K562 (cell line): Measurements from ENCODE around the gene ARHGAP30. TPM values are rescaled to one million over a fixed set of nuclear protein-coding genes. Genes with fewer than 3 reads are reported as not detected.

Source experiments
- ADNP ChIP-seq: fragments of 200-800 bp; sonication (Bioruptor generic); IDR thresholded peaks from 2 replicates; pipeline ENCODE4 v1.6.1; 2016; ENCODE audit warnings: missing genetic modification characterization, missing compliant biosample characterization
- BACH1 ChIP-seq: fragments of 200-800 bp; sonication (Bioruptor generic); IDR thresholded peaks from 2 replicates; pipeline ENCODE4 v1.6.1; 2016; ENCODE audit warnings: missing genetic modification characterization, missing compliant biosample characterization
- COPS2 ChIP-seq: fragments of 450-650 bp; conservative IDR thresholded peaks from 2 replicates; pipeline ENCODE4 v1.6.1; 2016; ENCODE audit warnings: mild to moderate bottlenecking, moderate library complexity
- CREB3 ChIP-seq: fragments of 450-650 bp; conservative IDR thresholded peaks from 2 replicates; pipeline ENCODE4 v1.6.1; 2016; ENCODE audit warnings: missing genetic modification characterization, low read depth, mild to moderate bottlenecking, missing compliant biosample characterization, moderate library complexity
- E2F1 ChIP-seq: sonication (generic); formaldehyde crosslinking; IDR thresholded peaks from 2 replicates; pipeline ENCODE4 v1.8.1; 2023; ENCODE audit warnings: mild to moderate bottlenecking, missing genetic modification reagents, moderate library complexity
- EP400 ChIP-seq: fragments of 450-650 bp; IDR thresholded peaks from 2 replicates; pipeline ENCODE4 v1.6.1; 2017; ENCODE audit warnings: antibody characterized with exemption, mild to moderate bottlenecking, moderate library complexity
- EWSR1 ChIP-seq: fragments of 450-650 bp; IDR thresholded peaks from 2 replicates; pipeline ENCODE4 v1.6.1; 2018; ENCODE audit warnings: borderline replicate concordance, mild to moderate bottlenecking, low read depth, moderate library complexity; ENCODE audit not compliant: partially characterized antibody
- HBP1 ChIP-seq: fragments of 450-650 bp; formaldehyde crosslinking; IDR thresholded peaks from 2 replicates; pipeline ENCODE4 v1.4.0; 2022; ENCODE audit warnings: missing genetic modification characterization
- HDAC3 ChIP-seq: fragments of 450-650 bp; IDR thresholded peaks from 2 replicates; pipeline ENCODE4 v1.6.1; 2018; ENCODE audit warnings: borderline replicate concordance, mild to moderate bottlenecking, moderate library complexity; ENCODE audit not compliant: partially characterized antibody
- IFI16 ChIP-seq: fragments of 250-450 bp; sonication (Bioruptor Pico); IDR thresholded peaks from 2 replicates; pipeline ENCODE4 v2.1.2; 2022; ENCODE audit warnings: mild to moderate bottlenecking, inconsistent platforms
- MBD2 ChIP-seq: sonication (generic); IDR thresholded peaks from 2 replicates; pipeline ENCODE4 v1.6.1; 2016; ENCODE audit warnings: low read depth, borderline replicate concordance
- MXI1 ChIP-seq: IDR thresholded peaks from 2 replicates; pipeline ENCODE4 v1.6.1; 2011; ENCODE audit warnings: low read depth, mild to moderate bottlenecking, improper control_type of control experiment, low read length
- NCOA2 ChIP-seq, 2 experiments: fragments of 450-650 bp; IDR thresholded peaks; 2 replicates each; pipeline ENCODE4 v1.6.1; 2018; ENCODE audit warnings: mild to moderate bottlenecking in 2 of 2, moderate library complexity in 1 of 2; ENCODE audit not compliant: partially characterized antibody in 2 of 2
- NR2F6 ChIP-seq: fragments of 450-650 bp; formaldehyde crosslinking; IDR thresholded peaks from 2 replicates; pipeline ENCODE4 v1.4.0; 2020; ENCODE audit warnings: mild to moderate bottlenecking
- NUFIP1 ChIP-seq: fragments of 450-650 bp; IDR thresholded peaks from 2 replicates; pipeline ENCODE4 v1.6.1; 2018; ENCODE audit not compliant: partially characterized antibody
- SFPQ ChIP-seq: fragments of 200-400 bp; formaldehyde crosslinking; IDR thresholded peaks from 2 replicates; pipeline ENCODE4 v1.6.1; 2017; ENCODE audit warnings: mild to moderate bottlenecking, low read depth, low read length, moderate library complexity
- SNIP1 ChIP-seq: fragments of 450-650 bp; IDR thresholded peaks from 2 replicates; pipeline ENCODE4 v1.7.1; 2017; ENCODE audit warnings: low read depth, mild to moderate bottlenecking
- SNRNP70 ChIP-seq: fragments of 200-400 bp; formaldehyde crosslinking; optimal IDR thresholded peaks from 2 replicates; pipeline ENCODE3; 2017; ENCODE audit warnings: low read depth, low read length
- ZNF140 ChIP-seq: fragments of 250-450 bp; sonication (Bioruptor Pico); IDR thresholded peaks from 2 replicates; pipeline ENCODE4 v1.8.0; 2021; ENCODE audit warnings: moderate library complexity, mild to moderate bottlenecking, inconsistent platforms
- ZNF280B ChIP-seq: fragments of 250-450 bp; sonication (Bioruptor Pico); IDR thresholded peaks from 2 replicates; pipeline ENCODE4 v1.5.1; 2021; ENCODE audit warnings: mild to moderate bottlenecking
- ZNF586 ChIP-seq: fragments of 450-650 bp; formaldehyde crosslinking; conservative IDR thresholded peaks from 2 replicates; pipeline ENCODE4 v1.4.0; 2020; ENCODE audit warnings: mild to moderate bottlenecking, moderate library complexity
- polyA plus RNA-seq, 8 experiments: library from polyadenylated mRNA; depleted of rRNA in 4 of 8; stranded (reverse) in 5 of 8; unstranded in 3 of 8; fragments of >200 nt; fragmentation: Nextera tagmentation in 2 of 8; fragmentation: Illumina TruSeq in 1 of 8; extraction: Ambion mirVana in 2 of 8; extraction: Trizol in 1 of 8; gene quantifications; 2 replicates each; pipeline versions ENCODE4 v1.2.1 to v1.2.3, GENCODE V29; 2011 to 2014; ENCODE audit warnings: inconsistent platforms in 1 of 8, missing spikeins in 1 of 8
- total RNA-seq, 7 experiments: library from RNA; depleted of rRNA in 6 of 7; stranded (reverse); fragments of >200 nt in 6 of 7; fragmentation: Illumina TruSeq in 2 of 7; extraction: Trizol in 2 of 7; gene quantifications; 2 replicates each; pipeline versions ENCODE4 v1.2.1 to v1.2.3, GENCODE V29; 2011 to 2021; ENCODE audit warnings: low replicate concordance in 1 of 7

The ARHGAP30 gene
- total and polyA plus RNA-seq, 9 of the 15 experiments (the other 6 are each of a cell fraction or from before 2014, with no cell fraction given) = 0.01 to 0.73 (median 0.12) TPM

GRCh38 chr1:161117759-161118581 is 48.3 kb upstream of the ARHGAP30 start, which contains the start of the genes NIT1 and PFDN2 (continued):
- TF ChIP-seq E2F1 (CRISPR knock-in tag) (peak; percentile 80; the same call in 1 of the 2 replicates), HBP1 (no peak), SFPQ (no peak), BACH1 (tag) (no peak), SNRNP70 (no peak), ZNF140 (CRISPR knock-in tag) (no peak), EWSR1 (no peak), ADNP (tag) (no peak), ZNF586 (CRISPR knock-in tag) (no peak), SNIP1 (no peak), EP400 (peak; percentile 91), NCOA2 (IDR thresholded peaks at IDR 0.05; ENCODE audit: partially characterized antibody in 2 of 2) (no peak), MXI1 (peak; percentile 37; the same call in 1 of the 2 replicates), ZNF280B (no peak), HDAC3 (no peak), IFI16 (CRISPR knock-in tag) (no peak), COPS2 (no peak), CREB3 (tag) (no peak), MBD2 (peak; percentile 74; the same call in 1 of the 2 replicates), NUFIP1 (no peak), NR2F6 (CRISPR knock-in tag) (no peak)
